ENCODE results near the gene PKIG. TPM values are rescaled to one million over a fixed set of nuclear protein-coding genes. Genes with fewer than 3 reads are reported as not detected.

PKIG gene
- polyA plus RNA-seq, 4 donors, result 16.3 to 47.8 (median 36.6) TPM

GRCh38 chr20:44633872-44634600, 51.7 kb downstream of the PKIG start:
- 23 to 58% (median 49%) methylated on average over 18 of the region's 18 CpGs for WGBS, 3 donors
- no peak for FAIRE-seq

GRCh38 chr20:44635877-44636276, 53.5 kb downstream of the PKIG start:
- WGBS, 3 donors, result 88 to 92% (median 91%) methylated on average over 4 of the region's 4 CpGs
- no peak for FAIRE-seq
- Histone ChIP-seq H3K27me3 (ENCODE audit: control insufficient read depth in 3 of 3, insufficient read depth in 3 of 3, low read length in 3 of 3) (no peaks in the 10 kb centered on the region), H3K9me3 (ENCODE audit: control insufficient read depth in 2 of 2, insufficient read depth in 1 of 2, low read depth in 1 of 2, low read length in 1 of 2) (peaks cover 0 to 4% of the 10 kb centered on the region in 2 donors), H3K4me1 (ENCODE audit: control insufficient read depth in 3 of 3, insufficient read depth in 2 of 3, low read depth in 1 of 3, low read length in 2 of 3) (peaks cover 0 to 29% (median 12%) of the 10 kb centered on the region in 3 donors), H3K4me3 (ENCODE audit: low read depth in 1 of 3, low read length in 3 of 3) (no peak overlapping the region), H3K36me3 (ENCODE audit: control insufficient read depth in 3 of 3, insufficient read depth in 2 of 3, low read depth in 1 of 3, low read length in 3 of 3) (peaks cover 0 to 16% (median 0%) of the 10 kb centered on the region in 3 donors), H3K27ac (ENCODE audit: low read depth in 1 of 3, low read length in 2 of 3) (peak overlapping the region in 1 of 3 donors; percentile 24)
- no peak for DNase-seq

More at GRCh38 chr20:44633872-44634600, 51.7 kb downstream of the PKIG start:
- Histone ChIP-seq H3K27me3 (ENCODE audit: control insufficient read depth in 3 of 3, insufficient read depth in 3 of 3, low read length in 3 of 3) (no peaks in the 10 kb centered on the region), H3K36me3 (ENCODE audit: control insufficient read depth in 3 of 3, insufficient read depth in 2 of 3, low read depth in 1 of 3, low read length in 3 of 3) (peaks cover 0 to 13% (median 0%) of the 10 kb centered on the region in 3 donors), H3K27ac (ENCODE audit: low read depth in 1 of 3, low read length in 2 of 3) (peak overlapping the region in 2 of 3 donors; percentile 76 to 81), H3K4me3 (ENCODE audit: low read depth in 1 of 3, low read length in 3 of 3) (no peak overlapping the region), H3K9me3 (ENCODE audit: control insufficient read depth in 2 of 2, insufficient read depth in 1 of 2, low read depth in 1 of 2, low read length in 1 of 2) (no peaks in the 10 kb centered on the region), H3K4me1 (ENCODE audit: control insufficient read depth in 3 of 3, insufficient read depth in 2 of 3, low read depth in 1 of 3, low read length in 2 of 3) (peaks cover 0 to 26% (median 12%) of the 10 kb centered on the region in 3 donors)
- DNase-seq, result peak; percentile 46 to 94

GRCh38 chr20:44637042-44637441, 54.7 kb downstream of the PKIG start:
- H3K4me1 ChIP-seq (ENCODE audit: control insufficient read depth in 3 of 3, insufficient read depth in 2 of 3, low read depth in 1 of 3, low read length in 2 of 3), result peaks cover 2 to 39% (median 18%) of the 10 kb centered on the region in 3 donors
- no peak overlapping the region for H3K4me3 ChIP-seq (ENCODE audit: low read depth in 1 of 3, low read length in 3 of 3)
- H3K27me3 ChIP-seq (ENCODE audit: control insufficient read depth in 3 of 3, insufficient read depth in 3 of 3, low read length in 3 of 3), result no peaks in the 10 kb centered on the region
- no peak overlapping the region for H3K27ac ChIP-seq (ENCODE audit: low read depth in 1 of 3, low read length in 2 of 3)
- DNase-seq (no peak), FAIRE-seq (no peak)
- WGBS, 3 donors, result 86 to 99% (median 91%) methylated on average over 5 of the region's 5 CpGs
- peaks cover 0 to 7% of the 10 kb centered on the region in 2 donors for H3K9me3 ChIP-seq (ENCODE audit: control insufficient read depth in 2 of 2, insufficient read depth in 1 of 2, low read depth in 1 of 2, low read length in 1 of 2)
- H3K36me3 ChIP-seq (ENCODE audit: control insufficient read depth in 3 of 3, insufficient read depth in 2 of 3, low read depth in 1 of 3, low read length in 3 of 3), result peaks cover 0 to 14% (median 0%) of the 10 kb centered on the region in 3 donors

GRCh38 chr20:44637522-44638372, 55.4 kb downstream of the PKIG start:
- DNase-seq (no peak), FAIRE-seq (no peak)
- 80 to 87% (median 83%) methylated on average over 10 to 11 of the region's 11 CpGs for WGBS, 3 donors
- Histone ChIP-seq H3K4me1 (ENCODE audit: control insufficient read depth in 3 of 3, insufficient read depth in 2 of 3, low read depth in 1 of 3, low read length in 2 of 3) (peaks cover 8 to 46% (median 19%) of the 10 kb centered on the region in 3 donors), H3K4me3 (ENCODE audit: low read depth in 1 of 3, low read length in 3 of 3) (no peak overlapping the region), H3K27me3 (ENCODE audit: control insufficient read depth in 3 of 3, insufficient read depth in 3 of 3, low read length in 3 of 3) (no peaks in the 10 kb centered on the region), H3K36me3 (ENCODE audit: control insufficient read depth in 3 of 3, insufficient read depth in 2 of 3, low read depth in 1 of 3, low read length in 3 of 3) (peaks cover 0 to 14% (median 0%) of the 10 kb centered on the region in 3 donors), H3K9me3 (ENCODE audit: control insufficient read depth in 2 of 2, insufficient read depth in 1 of 2, low read depth in 1 of 2, low read length in 1 of 2) (peaks cover 0 to 7% of the 10 kb centered on the region in 2 donors), H3K27ac (ENCODE audit: low read depth in 1 of 3, low read length in 2 of 3) (no peak overlapping the region)

- Histone ChIP-seq H3K4me1 (ENCODE audit: control insufficient read depth in 3 of 3, insufficient read depth in 2 of 3, low read depth in 1 of 3, low read length in 2 of 3) (peaks cover 12 to 37% (median 15%) of the 10 kb centered on the region in 3 donors), H3K27me3 (ENCODE audit: control insufficient read depth in 3 of 3, insufficient read depth in 3 of 3, low read length in 3 of 3) (no peaks in the 10 kb centered on the region), H3K4me3 (ENCODE audit: low read depth in 1 of 3, low read length in 3 of 3) (no peak overlapping the region), H3K36me3 (ENCODE audit: control insufficient read depth in 3 of 3, insufficient read depth in 2 of 3, low read depth in 1 of 3, low read length in 3 of 3) (peaks cover 0 to 10% (median 0%) of the 10 kb centered on the region in 3 donors), H3K27ac (ENCODE audit: low read depth in 1 of 3, low read length in 2 of 3) (no peak overlapping the region), H3K9me3 (ENCODE audit: control insufficient read depth in 2 of 2, insufficient read depth in 1 of 2, low read depth in 1 of 2, low read length in 1 of 2) (peaks cover 0 to 7% of the 10 kb centered on the region in 2 donors)
- DNase-seq, result no peak
- WGBS, 3 donors, result 57 to 76% (median 69%) methylated on average over 2 of the region's 2 CpGs
- no peak for FAIRE-seq
Measured at GRCh38 chr20:44640522-44640921, 58.1 kb downstream of the PKIG start.

GRCh38 chr20:44641325-44641724, 58.9 kb downstream of the PKIG start:
- no peak for DNase-seq
- WGBS, 3 donors, result 91 to 97% (median 94%) methylated on average over 5 of the region's 5 CpGs
- no peak for FAIRE-seq
- peaks cover 0 to 8% (median 0%) of the 10 kb centered on the region in 3 donors for H3K36me3 ChIP-seq (ENCODE audit: control insufficient read depth in 3 of 3, insufficient read depth in 2 of 3, low read depth in 1 of 3, low read length in 3 of 3)
- H3K4me1 ChIP-seq (ENCODE audit: control insufficient read depth in 3 of 3, insufficient read depth in 2 of 3, low read depth in 1 of 3, low read length in 2 of 3), result peaks cover 12 to 36% (median 15%) of the 10 kb centered on the region in 3 donors
- no peak overlapping the region for H3K4me3 ChIP-seq (ENCODE audit: low read depth in 1 of 3, low read length in 3 of 3)
- no peak overlapping the region for H3K27ac ChIP-seq (ENCODE audit: low read depth in 1 of 3, low read length in 2 of 3)
- peaks cover 0 to 7% of the 10 kb centered on the region in 2 donors for H3K9me3 ChIP-seq (ENCODE audit: control insufficient read depth in 2 of 2, insufficient read depth in 1 of 2, low read depth in 1 of 2, low read length in 1 of 2)
- H3K27me3 ChIP-seq (ENCODE audit: control insufficient read depth in 3 of 3, insufficient read depth in 3 of 3, low read length in 3 of 3), result no peaks in the 10 kb centered on the region

GRCh38 chr20:44642203-44643153, 60.1 kb downstream of the PKIG start:
- peak; percentile 82 to 86 for DNase-seq
- no peak overlapping the region for H3K4me3 ChIP-seq (ENCODE audit: low read depth in 1 of 3, low read length in 3 of 3)
- H3K27me3 ChIP-seq (ENCODE audit: control insufficient read depth in 3 of 3, insufficient read depth in 3 of 3, low read length in 3 of 3), result no peaks in the 10 kb centered on the region
- peaks cover 12 to 36% (median 15%) of the 10 kb centered on the region in 3 donors for H3K4me1 ChIP-seq (ENCODE audit: control insufficient read depth in 3 of 3, insufficient read depth in 2 of 3, low read depth in 1 of 3, low read length in 2 of 3)
- H3K36me3 ChIP-seq (ENCODE audit: control insufficient read depth in 3 of 3, insufficient read depth in 2 of 3, low read depth in 1 of 3, low read length in 3 of 3), result peaks cover 0 to 8% (median 0%) of the 10 kb centered on the region in 3 donors
- peaks cover 0 to 7% of the 10 kb centered on the region in 2 donors for H3K9me3 ChIP-seq (ENCODE audit: control insufficient read depth in 2 of 2, insufficient read depth in 1 of 2, low read depth in 1 of 2, low read length in 1 of 2)
- 13 to 18% (median 13%) methylated on average over 17 of the region's 17 CpGs for WGBS, 3 donors
- peak overlapping the region; percentile 77 to 92 (median 92) for H3K27ac ChIP-seq (ENCODE audit: low read depth in 1 of 3, low read length in 2 of 3)
- FAIRE-seq, result no peak
